Superior temporal gyrus (tissue), 1 donor: ENCODE results near the gene PGAP6.

Experiments
- DNase-seq: peaks from one replicate; pipeline ENCODE4 v3.0.0-alpha.2; 2016; ENCODE audit errors: extremely low spot score

Gene PGAP6

GRCh38 chr16:330741-331140 lies 51.0 kb downstream of the PGAP6 start:
- DNase-seq: no peak

DNA sequence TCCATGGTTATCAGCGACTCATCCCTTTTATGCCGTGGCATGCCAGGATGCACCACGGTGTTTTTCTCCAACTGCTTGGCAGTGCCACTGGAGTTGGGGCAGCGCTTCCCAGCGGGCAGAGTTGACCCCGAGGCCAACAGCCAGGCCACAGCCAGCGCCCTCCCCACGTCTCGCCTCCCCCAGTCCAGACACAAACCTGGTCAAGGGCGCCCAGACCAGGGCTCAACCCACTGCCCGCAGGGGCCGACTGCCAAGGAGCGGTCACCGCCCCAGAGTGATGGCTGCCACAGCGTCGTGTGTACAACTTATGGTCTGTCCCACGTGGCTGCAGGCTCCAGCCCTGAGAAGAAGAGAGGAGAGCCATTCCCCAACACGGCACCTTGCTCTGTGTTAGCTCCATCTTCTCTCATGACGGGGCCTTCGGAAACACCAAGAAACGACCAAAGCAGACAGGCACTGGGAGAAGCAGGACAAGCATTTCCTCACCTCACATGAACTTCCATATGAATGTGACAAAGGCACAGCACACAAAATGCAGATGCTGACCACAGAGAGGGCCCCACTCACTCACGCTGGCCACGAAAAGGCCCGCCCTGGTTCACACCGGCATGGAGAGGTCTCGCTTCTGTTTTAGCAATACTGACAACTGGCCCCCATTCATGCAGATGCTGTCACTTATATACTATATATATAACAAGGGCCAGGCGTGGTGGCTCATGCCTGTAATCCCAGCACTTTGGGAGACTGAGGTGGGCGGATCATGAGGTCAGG lies 56.2 kb downstream of the PGAP6 start:
- DNase-seq: no peak

GRCh38 chr16:324451-325334 lies 57.1 kb downstream of the PGAP6 start:
- no peak for DNase-seq

GRCh38 chr16:324201-324450 lies 57.7 kb downstream of the PGAP6 start:
- DNase-seq: no peak

DNA sequence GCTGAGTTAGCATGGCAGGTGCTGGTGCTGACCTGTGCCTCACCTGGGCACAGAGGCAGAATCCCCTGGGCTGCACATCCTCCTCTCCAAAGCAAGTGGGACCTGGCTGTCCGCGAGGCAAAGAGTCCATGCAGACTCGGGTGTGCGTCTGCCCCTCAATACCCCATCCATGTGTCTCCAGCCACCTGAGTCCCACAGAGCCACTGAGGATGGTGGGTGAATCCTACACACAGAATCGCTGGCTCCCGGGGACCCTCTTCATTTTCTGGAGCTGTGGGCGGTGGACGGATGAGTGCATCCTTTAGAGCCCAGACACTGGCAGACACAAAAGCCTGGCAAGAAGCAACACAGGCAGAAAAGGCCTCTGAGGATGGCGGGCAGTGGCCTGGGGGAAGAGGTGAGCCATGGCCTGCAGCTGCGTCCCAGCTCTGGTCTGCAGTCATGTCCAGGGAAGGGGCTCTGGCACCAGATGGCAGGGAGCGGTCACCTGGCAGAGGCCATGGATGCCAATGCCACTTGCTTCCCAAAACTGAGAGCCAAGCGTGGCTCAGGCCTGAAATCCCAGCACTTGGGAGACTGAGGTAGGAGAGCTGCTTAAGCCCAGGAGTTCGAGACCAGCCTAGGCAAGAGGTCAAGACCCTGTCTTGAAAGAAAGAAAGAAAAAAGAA lies 59.2 kb downstream of the PGAP6 start:
- no peak for DNase-seq

GRCh38 chr16:321532-321931 lies 60.2 kb downstream of the PGAP6 start:
- DNase-seq: no peak
